GM10248 (cell line): Measurements from ENCODE around the gene EHD4.

ENCODE experiments used
- CTCF ChIA-PET: fragments of 300-600 bp; sonication (Branson Sonifier 250); formaldehyde crosslinking; extraction: SDS; loops from one replicate; lab custom pipeline; 2021; ENCODE audit warnings: antibody characterized with exemption; lab: Yijun Ruan, JAX
- POLR2A ChIA-PET: fragments of 350-650 bp; sonication (Branson Sonifier 250); formaldehyde crosslinking; extraction: SDS; loops from one replicate; lab custom pipeline; 2020; ENCODE audit warnings: antibody characterized with exemption; lab: Yijun Ruan, JAX
- DNase-seq: peaks from one replicate; pipeline ENCODE4 v3.0.0; 2012; ENCODE audit errors: extremely low spot score
- TF ChIP-seq, protein P1 (sequence below): IDR thresholded peaks from 2 replicates; pipeline ENCODE4 v1.5.1; 2012; ENCODE audit warnings: mild to moderate bottlenecking, low read depth; ENCODE audit errors: extremely low read depth, missing control alignments, control extremely low read depth

The EHD4 gene

DNA sequence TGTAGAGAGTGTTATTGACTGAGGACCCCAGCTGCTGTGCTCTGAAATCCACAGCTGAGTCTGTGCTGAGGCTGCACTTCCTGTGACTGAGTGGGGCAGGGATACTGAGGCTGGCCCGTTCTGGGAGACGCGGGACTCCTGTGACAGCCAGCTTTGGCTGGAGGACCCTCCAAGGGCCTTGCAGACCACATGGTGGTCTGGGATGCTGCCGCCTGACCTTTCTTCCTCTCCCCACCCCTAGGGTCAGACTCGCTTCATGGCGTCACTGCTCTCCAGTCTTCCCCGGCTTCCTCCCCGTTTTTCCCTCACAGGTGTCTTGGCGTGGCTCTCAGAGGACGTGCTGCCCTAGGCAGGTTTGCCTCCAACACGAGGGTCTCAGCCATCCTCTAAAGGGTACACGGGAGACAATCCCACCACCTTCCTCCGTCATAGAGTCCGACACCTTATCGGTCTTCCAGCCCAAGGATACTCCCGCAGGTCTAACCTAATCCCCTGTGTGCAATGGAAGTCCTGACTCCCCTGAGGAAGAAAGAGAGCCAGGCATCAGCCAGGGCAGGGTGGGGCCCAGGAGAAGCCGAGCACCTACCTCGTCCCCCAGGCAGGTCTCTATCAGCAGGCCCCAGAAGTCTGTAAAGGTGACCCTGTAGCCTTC is 19.9 kb upstream of the EHD4 start:
- CTCF ChIA-PET = interaction anchor here (0.6 to 9.8 kb wide), 9 partner anchors 10 to 101 kb away, joined by 3 to 133 read pairs (median 8); no protein-coding TSS in a partner anchor
- no peak for DNase-seq
- TF ChIP-seq, protein P1, sequence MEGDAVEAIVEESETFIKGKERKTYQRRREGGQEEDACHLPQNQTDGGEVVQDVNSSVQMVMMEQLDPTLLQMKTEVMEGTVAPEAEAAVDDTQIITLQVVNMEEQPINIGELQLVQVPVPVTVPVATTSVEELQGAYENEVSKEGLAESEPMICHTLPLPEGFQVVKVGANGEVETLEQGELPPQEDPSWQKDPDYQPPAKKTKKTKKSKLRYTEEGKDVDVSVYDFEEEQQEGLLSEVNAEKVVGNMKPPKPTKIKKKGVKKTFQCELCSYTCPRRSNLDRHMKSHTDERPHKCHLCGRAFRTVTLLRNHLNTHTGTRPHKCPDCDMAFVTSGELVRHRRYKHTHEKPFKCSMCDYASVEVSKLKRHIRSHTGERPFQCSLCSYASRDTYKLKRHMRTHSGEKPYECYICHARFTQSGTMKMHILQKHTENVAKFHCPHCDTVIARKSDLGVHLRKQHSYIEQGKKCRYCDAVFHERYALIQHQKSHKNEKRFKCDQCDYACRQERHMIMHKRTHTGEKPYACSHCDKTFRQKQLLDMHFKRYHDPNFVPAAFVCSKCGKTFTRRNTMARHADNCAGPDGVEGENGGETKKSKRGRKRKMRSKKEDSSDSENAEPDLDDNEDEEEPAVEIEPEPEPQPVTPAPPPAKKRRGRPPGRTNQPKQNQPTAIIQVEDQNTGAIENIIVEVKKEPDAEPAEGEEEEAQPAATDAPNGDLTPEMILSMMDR = no peak
- POLR2A ChIA-PET = no interaction called here

DNA sequence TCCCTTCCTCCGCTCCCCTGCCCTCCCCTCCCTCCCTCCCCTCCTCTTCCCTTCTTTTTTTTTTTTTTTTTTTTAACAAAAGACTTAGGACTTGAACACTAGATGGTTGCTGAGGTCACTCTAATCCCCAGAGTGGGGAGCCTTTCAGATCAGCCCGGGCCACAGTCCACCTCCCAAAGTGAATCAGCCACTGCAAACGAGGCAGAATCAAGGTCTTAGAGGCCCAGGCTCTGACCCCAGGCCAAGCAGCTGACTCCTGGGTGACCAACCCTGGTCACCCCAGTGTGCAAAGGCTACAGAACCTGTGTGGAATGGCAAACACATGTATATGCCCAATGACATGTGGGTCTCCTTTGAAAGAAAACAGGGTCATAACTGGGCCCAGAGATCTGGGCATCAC is 18.3 kb upstream of the EHD4 start:
- POLR2A ChIA-PET = no interaction called here

DNA sequence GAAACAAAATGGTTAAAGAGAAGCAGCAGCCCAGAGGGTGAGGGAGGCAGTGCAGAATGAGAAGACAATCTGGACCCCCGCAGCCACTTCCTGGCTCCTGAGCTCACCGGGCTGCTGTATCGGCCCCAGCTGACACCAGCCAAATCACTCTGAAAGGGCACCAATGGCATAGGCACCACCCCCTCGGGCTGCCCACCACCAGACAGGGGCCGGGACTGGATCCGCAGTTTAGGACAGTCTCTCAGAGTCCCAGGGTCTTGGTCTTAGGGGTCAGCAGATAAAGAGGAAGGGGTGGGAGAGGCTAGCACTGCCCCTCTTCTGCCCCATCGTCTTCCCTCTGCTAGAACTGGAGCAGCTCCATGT is 17.9 kb upstream of the EHD4 start:
- ChIA-PET POLR2A (no interaction called here), CTCF (interaction anchor here (0.7 to 9.8 kb wide), 33 partner anchors 8 to 432 kb away, joined by 3 to 133 read pairs (median 5); partner anchors contain the start of genes EHD4, MAPKBP1, PLA2G4D and PLA2G4E)
- DNase-seq = no peak
- TF ChIP-seq, protein P1 = no peak

More for the DNA sequence above, 18.3 kb upstream of the EHD4 start:
- CTCF ChIA-PET = interaction anchor here (1.1 to 9.8 kb wide), 21 partner anchors 7 to 216 kb away, joined by 3 to 133 read pairs (median 9); partner anchors contain the start of genes MAPKBP1 and PLA2G4E
- TF ChIP-seq, protein P1 = no peak
- DNase-seq = no peak

DNA sequence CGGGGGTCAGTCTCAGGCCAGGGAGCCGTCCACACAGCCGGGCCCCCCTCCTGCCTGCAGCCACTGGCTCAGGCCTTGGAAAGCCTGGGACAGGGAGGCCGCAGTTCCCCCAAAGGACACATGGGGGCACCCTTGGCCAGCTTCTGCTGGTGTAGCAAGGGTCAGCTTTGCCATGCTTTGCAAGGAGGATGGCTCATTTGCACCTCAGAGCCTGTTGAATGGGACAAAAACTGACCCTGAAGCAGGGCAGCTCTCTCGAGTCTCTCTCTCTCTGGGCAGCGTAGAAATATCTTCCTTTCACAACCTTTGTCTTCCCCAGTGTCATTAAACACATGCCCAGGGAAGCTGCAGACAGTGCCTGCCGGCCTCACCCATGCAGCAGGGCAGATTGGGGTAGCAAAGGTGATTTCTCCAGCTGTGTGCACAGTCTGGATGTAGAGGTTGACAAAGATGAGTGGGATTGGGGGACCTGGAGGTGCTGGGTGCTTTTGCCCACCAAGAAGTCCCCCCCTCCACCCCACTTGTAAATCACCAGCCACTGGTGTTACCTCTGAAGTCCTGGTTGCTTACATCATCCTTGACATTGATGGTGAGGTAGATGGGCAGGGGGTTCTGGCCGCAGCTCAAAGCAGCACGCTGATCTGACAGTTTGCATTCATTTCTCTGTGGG is 17.4 kb upstream of the EHD4 start:
- DNase-seq = peak; percentile 90
- TF ChIP-seq, protein P1 = peak; percentile 99
- ChIA-PET POLR2A (no interaction called here), CTCF (interaction anchor here (0.7 to 9.8 kb wide), 39 partner anchors 8 to 432 kb away, joined by 3 to 133 read pairs (median 4); partner anchors contain the start of genes EHD4, MAPKBP1, PLA2G4D and PLA2G4E)

DNA sequence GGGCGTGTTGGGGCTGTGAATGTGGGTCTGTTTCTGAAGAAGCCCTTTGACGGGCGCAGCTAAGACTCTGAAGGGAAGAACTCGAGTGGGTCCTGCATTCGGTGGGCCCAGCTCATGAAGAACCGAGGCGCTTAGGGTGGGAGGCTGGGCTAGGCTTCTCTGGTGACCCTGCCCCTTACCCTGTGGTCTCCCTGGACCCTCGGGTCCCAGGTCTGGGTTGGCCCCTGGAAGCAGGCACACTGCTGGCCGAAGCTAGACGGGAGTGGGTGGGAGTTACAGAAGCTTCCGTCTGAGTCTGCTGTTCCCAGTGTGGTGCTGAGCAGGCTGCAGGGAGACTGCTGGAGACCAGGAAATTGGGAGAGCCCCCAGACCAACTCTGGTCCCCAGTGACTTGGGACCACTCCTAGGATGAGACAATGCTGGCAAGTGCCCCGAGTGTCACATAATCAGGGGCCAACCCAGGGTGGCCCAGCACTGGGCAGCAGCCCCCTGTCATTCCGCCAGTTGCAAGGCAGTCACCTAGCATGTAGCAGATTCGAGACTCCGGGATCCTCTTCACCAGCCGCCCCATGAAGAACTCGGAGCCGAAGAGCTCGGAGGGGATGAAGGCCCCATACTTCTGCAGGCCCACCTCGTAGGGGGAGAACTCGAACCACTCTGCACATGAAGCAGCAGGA is 16.7 kb upstream of the EHD4 start:
- ChIA-PET CTCF (interaction anchor here (0.7 to 9.8 kb wide), 32 partner anchors 9 to 431 kb away, joined by 3 to 133 read pairs (median 5); partner anchors contain the start of genes EHD4, MAPKBP1 and PLA2G4E), POLR2A (no interaction called here)
- TF ChIP-seq, protein P1 = peak; percentile 13
- no peak for DNase-seq

DNA sequence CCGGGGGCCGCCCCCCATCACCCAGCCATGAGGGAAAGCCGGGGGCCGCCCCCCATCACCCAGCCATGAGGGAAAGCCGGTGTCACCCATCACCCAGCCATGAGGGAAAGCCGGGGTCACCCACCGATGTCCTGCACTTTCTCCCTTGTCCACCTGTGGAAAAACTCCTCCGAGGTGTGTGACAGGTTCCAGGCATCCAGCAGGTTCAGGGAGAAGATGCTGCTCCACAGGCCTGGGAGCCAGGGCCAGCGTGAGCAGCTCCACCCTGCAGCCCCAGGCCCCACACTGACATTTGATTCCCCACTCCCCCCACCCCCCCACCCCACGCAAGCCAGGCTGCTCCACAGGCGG is 15.5 kb upstream of the EHD4 start:
- no peak for DNase-seq
- POLR2A ChIA-PET = no interaction called here
- TF ChIP-seq, protein P1 = no peak
- CTCF ChIA-PET = interaction anchor here (2.7 to 9.8 kb wide), 8 partner anchors 9 to 96 kb away, joined by 20 to 133 read pairs (median 42); no protein-coding TSS in a partner anchor
